Epithelial cell of esophagus (primary cell): ENCODE data around the gene LTO1.

Source experiments
- DNase-seq: peaks from one replicate; pipeline ENCODE4 v3.0.0; 2010; ENCODE audit warnings: low read depth
- H3K4me3 ChIP-seq: 2 replicates; pipeline ENCODE4 v1.5.1; 2011; ENCODE audit warnings: mild to moderate bottlenecking, low read length, control low read depth
- CTCF ChIP-seq: IDR thresholded peaks from 2 replicates; pipeline ENCODE4 v1.5.1; 2011; ENCODE audit warnings: low read depth, mild to moderate bottlenecking, low read length, control low read depth, inconsistent platforms; ENCODE audit not compliant: insufficient read depth; ENCODE audit errors: missing control alignments

The LTO1 gene

GRCh38 chr11:69677749-69678148, 2.6 kb upstream of the LTO1 start:
- no peak for DNase-seq
- TF ChIP-seq CTCF, result no peak
- no peak overlapping the region for H3K4me3 ChIP-seq

DNA sequence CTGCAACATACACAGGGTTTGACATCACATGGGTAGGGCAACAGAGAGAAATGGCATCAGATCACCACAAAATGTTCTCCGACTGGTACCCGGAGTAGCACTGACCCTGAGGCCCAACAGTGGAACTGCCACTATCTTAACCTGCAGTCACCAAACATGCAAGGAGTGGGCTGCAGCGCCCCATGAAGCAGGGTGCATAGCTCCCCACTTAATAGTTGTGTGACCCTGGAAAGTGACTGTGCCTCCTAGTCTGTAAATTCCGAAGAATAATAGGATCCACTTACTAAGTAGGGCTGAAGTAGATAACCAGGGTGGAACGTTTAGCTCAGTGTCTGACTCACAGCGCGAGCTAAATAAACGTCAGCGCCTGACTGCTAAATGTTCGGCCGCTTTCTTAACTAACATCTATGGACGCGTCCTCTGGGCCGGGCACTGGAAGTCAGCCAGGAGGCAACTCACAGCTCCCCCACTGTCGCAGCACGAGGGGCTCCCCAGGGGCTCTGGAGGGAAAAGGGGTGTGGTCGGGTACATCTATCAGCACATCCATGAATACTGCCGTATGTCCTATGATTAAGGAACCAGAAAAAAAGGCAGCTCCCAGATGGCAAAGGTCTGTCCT, 777 bp downstream of the LTO1 start:
- TF ChIP-seq CTCF, result no peak
- peak; percentile 85 for DNase-seq
- H3K4me3 ChIP-seq, result peak overlapping the region; percentile 66

GRCh38 chr11:69671734-69672465, 3.3 kb downstream of the LTO1 start:
- no peak for TF ChIP-seq CTCF
- H3K4me3 ChIP-seq, result no peak overlapping the region
- DNase-seq, result no peak

GRCh38 chr11:69670158-69670845, 4.9 kb downstream of the LTO1 start:
- H3K4me3 ChIP-seq, result no peak overlapping the region
- peak; percentile 97 for TF ChIP-seq CTCF
- DNase-seq, result peak; percentile 80

DNA sequence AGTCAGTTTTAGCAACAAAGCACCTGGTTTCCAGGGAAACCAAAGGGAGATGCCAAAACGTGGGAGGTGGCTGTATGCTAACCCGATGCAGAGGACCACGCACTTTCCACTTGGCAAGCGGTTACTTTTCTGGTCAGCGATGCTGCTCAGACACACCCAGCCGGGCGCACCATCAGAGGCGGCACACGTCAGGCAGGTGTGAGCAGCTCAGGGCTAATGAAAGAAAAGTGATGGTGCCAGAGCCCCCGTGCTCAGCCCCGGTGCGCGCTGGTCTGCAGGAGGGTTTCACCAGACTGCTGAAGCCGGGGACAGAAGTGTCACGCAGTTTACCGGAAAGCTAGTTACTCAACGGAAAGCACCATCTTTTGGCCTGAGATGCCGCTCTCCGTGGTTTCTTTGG, 5.7 kb downstream of the LTO1 start:
- no peak for DNase-seq
- H3K4me3 ChIP-seq, result no peak overlapping the region
- TF ChIP-seq CTCF, result no peak

DNA sequence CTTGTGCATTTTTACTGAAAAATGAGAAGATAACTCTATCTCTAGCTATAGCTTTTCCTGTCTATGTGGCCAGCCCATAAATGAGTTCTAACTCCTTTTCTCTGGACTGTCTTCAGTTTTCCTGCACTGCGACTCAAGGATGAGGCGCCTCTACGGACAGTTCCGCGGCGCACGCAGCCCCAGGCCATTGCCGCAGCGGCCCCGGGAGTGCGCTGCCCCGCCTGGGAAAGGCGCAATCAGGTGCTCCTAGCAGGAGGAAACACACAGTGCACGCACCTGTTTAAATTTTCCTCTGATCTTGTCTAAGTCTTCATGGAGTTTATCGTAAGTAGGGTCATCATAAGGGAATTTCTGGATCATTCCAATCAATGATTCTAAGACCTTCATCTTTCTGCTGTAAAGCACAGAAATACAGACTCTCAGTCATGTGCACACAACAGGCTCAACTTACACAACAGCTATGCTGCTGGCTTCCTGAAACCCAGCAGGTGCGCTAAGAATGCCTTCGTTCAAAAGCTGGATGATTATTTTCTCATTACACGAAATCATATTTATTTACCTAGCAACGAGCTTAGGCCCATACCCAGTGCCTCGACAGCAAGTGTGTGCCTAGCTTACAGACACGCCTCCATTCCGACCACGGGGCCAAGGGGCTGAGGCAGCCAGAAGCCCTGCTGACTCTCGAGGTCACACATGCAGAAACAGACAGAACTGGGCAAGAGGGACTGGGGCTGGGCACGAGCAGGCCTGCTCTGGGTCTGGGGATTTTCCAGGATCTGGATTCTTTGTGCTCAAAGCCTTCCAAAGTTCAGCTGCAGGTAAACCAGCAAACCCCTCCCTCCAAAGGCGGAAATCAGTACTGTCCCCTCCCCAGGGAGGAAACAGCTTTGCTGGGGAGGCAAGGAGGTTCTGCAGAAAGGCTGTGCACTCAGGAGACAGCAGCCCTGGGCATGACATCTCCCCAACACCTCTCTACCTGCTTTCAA, 7.2 kb downstream of the LTO1 start:
- no peak for TF ChIP-seq CTCF
- no peak for DNase-seq
- no peak overlapping the region for H3K4me3 ChIP-seq
